ENCODE results near the gene WFS1. TPM values are rescaled to one million over a fixed set of nuclear protein-coding genes. Genes with fewer than 3 reads are reported as not detected.

Gene WFS1
- polyA plus RNA-seq, 1 of the 3 experiments (the other 2 are of a cell fraction) = 18.7 TPM

DNA sequence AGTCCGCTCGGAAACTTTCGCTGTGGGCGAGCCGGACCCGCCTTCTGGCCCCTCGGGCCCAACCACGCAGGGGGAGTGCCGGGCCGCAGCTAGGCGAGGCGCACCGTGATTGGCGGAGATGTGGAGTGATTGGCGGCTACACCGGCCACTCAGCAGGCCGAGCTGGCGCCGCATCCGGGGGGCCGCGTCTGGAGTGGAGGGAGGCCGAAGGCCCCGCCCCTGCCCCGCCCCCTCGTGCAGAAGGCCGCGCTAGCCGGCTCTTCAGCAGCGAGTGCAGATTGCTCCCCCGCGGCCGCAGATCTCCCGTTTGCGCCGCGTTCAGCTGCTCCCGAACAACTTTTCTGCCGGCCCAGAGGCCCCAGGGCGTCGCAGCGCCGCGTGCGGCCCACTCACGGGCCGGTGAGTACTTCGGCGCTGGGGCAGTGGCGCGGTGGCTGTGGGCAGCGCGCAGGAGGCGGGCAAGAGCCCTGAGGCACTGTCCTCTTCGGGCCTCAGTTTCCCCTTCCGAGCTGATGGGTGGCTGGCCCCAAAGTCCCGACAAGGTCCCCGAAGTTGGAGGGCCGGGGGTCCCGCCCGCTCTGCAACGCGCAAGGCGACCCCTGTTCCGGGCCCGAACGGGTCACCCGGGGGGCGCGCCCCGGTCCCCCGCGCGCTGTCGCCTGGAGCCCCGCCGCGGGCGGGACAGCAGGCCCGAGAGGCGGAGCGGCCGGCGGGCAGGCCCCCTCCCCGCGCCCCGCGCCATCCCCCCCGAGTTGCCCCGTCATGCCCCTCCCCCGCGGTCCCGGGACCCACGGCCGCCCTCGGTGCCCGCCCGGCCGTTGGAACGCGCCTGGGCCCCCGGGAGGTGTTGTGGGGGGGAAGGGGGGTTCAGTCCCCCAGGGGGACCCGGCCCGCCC, at the start of gene WFS1 (continued):
- TF ChIP-seq FOXJ3 (CRISPR knock-in tag; IDR thresholded peaks at IDR 0.05) (no peak), RXRA (IDR thresholded peaks at IDR 0.05; ENCODE audit: borderline replicate concordance, low read depth) (no peak), RAD21 (IDR thresholded peaks at IDR 0.05; ENCODE audit: low read length) (no peak), RCOR1 (IDR thresholded peaks at IDR 0.05; ENCODE audit: low read length) (no peak), FOSL2 (IDR thresholded peaks at IDR 0.05; ENCODE audit: borderline replicate concordance, low read depth) (no peak), RFX5 (IDR thresholded peaks at IDR 0.05; ENCODE audit: low read length) (0 out of 2 replicates have a peak, but pooled peaks have one; percentile 42)
- TF ChIP-seq, protein P1, sequence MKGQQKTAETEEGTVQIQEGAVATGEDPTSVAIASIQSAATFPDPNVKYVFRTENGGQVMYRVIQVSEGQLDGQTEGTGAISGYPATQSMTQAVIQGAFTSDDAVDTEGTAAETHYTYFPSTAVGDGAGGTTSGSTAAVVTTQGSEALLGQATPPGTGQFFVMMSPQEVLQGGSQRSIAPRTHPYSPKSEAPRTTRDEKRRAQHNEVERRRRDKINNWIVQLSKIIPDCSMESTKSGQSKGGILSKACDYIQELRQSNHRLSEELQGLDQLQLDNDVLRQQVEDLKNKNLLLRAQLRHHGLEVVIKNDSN (IDR thresholded peaks at IDR 0.05; ENCODE audit: borderline replicate concordance, low read depth) = no peak
- TF ChIP-seq, protein P2, sequence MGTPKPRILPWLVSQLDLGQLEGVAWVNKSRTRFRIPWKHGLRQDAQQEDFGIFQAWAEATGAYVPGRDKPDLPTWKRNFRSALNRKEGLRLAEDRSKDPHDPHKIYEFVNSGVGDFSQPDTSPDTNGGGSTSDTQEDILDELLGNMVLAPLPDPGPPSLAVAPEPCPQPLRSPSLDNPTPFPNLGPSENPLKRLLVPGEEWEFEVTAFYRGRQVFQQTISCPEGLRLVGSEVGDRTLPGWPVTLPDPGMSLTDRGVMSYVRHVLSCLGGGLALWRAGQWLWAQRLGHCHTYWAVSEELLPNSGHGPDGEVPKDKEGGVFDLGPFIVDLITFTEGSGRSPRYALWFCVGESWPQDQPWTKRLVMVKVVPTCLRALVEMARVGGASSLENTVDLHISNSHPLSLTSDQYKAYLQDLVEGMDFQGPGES (IDR thresholded peaks at IDR 0.05; ENCODE audit: low read depth, low read length) = peak; percentile 72
- TF ChIP-seq, protein P3, sequence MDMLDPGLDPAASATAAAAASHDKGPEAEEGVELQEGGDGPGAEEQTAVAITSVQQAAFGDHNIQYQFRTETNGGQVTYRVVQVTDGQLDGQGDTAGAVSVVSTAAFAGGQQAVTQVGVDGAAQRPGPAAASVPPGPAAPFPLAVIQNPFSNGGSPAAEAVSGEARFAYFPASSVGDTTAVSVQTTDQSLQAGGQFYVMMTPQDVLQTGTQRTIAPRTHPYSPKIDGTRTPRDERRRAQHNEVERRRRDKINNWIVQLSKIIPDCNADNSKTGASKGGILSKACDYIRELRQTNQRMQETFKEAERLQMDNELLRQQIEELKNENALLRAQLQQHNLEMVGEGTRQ (IDR thresholded peaks at IDR 0.05; ENCODE audit: borderline replicate concordance, low read depth, low read length) = no peak

DNA sequence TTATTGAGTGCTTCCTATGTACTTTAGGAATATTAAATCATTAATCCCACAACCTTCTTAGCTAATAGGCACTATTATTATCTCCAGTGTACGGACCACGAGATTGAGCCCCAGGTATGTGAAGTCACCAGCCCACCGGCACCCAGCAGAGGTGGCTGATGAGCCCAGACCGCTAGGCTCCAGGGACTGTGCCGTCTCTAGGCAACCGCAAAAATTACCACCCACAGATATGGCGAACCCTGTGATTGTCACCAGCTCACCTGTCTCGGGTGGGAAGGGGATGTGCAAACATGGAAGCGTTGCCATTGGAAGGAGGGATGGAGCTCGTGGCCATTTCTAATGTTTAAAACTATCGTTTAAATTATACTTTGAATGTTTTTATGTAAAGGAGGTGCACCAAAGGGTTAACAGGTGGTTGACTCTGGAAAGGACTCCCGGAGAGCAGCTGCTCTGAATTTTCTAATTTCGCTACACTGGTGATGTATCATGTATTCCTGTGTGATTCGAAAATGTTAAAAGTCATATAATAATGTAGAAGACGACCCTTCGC, 48.3 kb upstream of the WFS1 start:
- Histone ChIP-seq H3K9me3 (no peaks in the 10 kb centered on the region), H3K4me1 (ENCODE audit: control insufficient read depth in 1 of 2, insufficient read depth in 2 of 2, low read depth in 1 of 2, low read length in 1 of 2) (peaks cover 0 to 26% of the 10 kb centered on the region in 2 experiments; a peak in 2 of 4 replicates), H3K27ac (ENCODE audit: low read depth in 2 of 2, low read length in 1 of 2) (peak overlapping the region in 1 of 2 experiments; percentile 72; a peak in 1 of 4 replicates), H3K9ac (no peak overlapping the region), H3K4me3 (ENCODE audit: low read depth in 2 of 2, low read length in 1 of 2) (peak overlapping the region in 1 of 2 experiments; percentile 45; a peak in 2 of 4 replicates), H3K79me2 (ENCODE audit: insufficient read depth) (no peaks in the 10 kb centered on the region), H3K9me2 (no peaks in the 10 kb centered on the region), H3K27me3 (ENCODE audit: insufficient read depth) (no peaks in the 10 kb centered on the region), H4K20me1 (ENCODE audit: insufficient read depth) (no peaks in the 10 kb centered on the region), H3F3A (replicated peaks; ENCODE audit: insufficient read depth) (no peaks in the 10 kb centered on the region), H2AFZ (ENCODE audit: low read depth) (no peak overlapping the region), H3K36me3 (replicated peaks in 1 of 2; ENCODE audit: control insufficient read depth in 1 of 2, insufficient read depth in 2 of 2, low read length in 1 of 2) (no peaks in the 10 kb centered on the region), H3K4me2 (no peak overlapping the region)
- ChIA-PET POLR2A (interaction anchor here (1.0 to 1.3 kb wide), 3 partner anchors 21 to 87 kb away, joined by 3 to 6 read pairs (median 3); partner anchors contain the start of gene JAKMIP1), CTCF (interaction anchor here (0.8 to 2.6 kb wide), 10 partner anchors 21 to 325 kb away, joined by 3 to 14 read pairs (median 3); partner anchors contain the start of gene JAKMIP1)
- WGBS (ENCODE audit: low lambda C conversion rate) = 13% methylated on average over 16 of the region's 16 CpGs
- TF ChIP-seq SIN3A (IDR thresholded peaks at IDR 0.05; ENCODE audit: borderline replicate concordance, low read depth, low read length) (no peak), TCF12 (IDR thresholded peaks at IDR 0.05) (no peak), NRF1 (IDR thresholded peaks at IDR 0.05; ENCODE audit: low read depth, low read length) (no peak)
- TF ChIP-seq, protein P4, sequence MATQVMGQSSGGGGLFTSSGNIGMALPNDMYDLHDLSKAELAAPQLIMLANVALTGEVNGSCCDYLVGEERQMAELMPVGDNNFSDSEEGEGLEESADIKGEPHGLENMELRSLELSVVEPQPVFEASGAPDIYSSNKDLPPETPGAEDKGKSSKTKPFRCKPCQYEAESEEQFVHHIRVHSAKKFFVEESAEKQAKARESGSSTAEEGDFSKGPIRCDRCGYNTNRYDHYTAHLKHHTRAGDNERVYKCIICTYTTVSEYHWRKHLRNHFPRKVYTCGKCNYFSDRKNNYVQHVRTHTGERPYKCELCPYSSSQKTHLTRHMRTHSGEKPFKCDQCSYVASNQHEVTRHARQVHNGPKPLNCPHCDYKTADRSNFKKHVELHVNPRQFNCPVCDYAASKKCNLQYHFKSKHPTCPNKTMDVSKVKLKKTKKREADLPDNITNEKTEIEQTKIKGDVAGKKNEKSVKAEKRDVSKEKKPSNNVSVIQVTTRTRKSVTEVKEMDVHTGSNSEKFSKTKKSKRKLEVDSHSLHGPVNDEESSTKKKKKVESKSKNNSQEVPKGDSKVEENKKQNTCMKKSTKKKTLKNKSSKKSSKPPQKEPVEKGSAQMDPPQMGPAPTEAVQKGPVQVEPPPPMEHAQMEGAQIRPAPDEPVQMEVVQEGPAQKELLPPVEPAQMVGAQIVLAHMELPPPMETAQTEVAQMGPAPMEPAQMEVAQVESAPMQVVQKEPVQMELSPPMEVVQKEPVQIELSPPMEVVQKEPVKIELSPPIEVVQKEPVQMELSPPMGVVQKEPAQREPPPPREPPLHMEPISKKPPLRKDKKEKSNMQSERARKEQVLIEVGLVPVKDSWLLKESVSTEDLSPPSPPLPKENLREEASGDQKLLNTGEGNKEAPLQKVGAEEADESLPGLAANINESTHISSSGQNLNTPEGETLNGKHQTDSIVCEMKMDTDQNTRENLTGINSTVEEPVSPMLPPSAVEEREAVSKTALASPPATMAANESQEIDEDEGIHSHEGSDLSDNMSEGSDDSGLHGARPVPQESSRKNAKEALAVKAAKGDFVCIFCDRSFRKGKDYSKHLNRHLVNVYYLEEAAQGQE (IDR thresholded peaks at IDR 0.05; ENCODE audit: low read depth, low read length) = no peak
- TF ChIP-seq, protein P1 (IDR thresholded peaks at IDR 0.05; ENCODE audit: borderline replicate concordance, low read depth) = no peak
- TF ChIP-seq, protein P5, sequence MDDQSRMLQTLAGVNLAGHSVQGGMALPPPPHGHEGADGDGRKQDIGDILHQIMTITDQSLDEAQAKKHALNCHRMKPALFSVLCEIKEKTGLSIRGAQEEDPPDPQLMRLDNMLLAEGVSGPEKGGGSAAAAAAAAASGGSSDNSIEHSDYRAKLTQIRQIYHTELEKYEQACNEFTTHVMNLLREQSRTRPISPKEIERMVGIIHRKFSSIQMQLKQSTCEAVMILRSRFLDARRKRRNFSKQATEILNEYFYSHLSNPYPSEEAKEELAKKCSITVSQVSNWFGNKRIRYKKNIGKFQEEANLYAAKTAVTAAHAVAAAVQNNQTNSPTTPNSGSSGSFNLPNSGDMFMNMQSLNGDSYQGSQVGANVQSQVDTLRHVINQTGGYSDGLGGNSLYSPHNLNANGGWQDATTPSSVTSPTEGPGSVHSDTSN (IDR thresholded peaks at IDR 0.05) = no peak
- no peak for DNase-seq
